KMS-11 (cell line): ENCODE measurements around the gene LHFPL6.
A peak's percentile ranks its signal among the peaks of the same experiment; 100 is the strongest.

Source experiments
- H2AFZ ChIP-seq: fragments of 200-600 bp; sonication (generic); 2 replicates; pipeline ENCODE4 v1.6.1; 2016; ENCODE audit warnings: antibody characterized with exemption, mixed run types, low read depth
- H3K27ac ChIP-seq: fragments of 200-600 bp; sonication (generic); 2 replicates; pipeline ENCODE4 v1.6.1; 2016; ENCODE audit warnings: mild to moderate bottlenecking, mixed run types
- H3K27me3 ChIP-seq: fragments of 200-600 bp; sonication (generic); 2 replicates; pipeline ENCODE4 v1.6.1; 2017; ENCODE audit warnings: mild to moderate bottlenecking, low read depth, mixed run types, moderate library complexity; ENCODE audit not compliant: insufficient read depth
- H3K36me3 ChIP-seq: fragments of 200-600 bp; sonication (generic); 2 replicates; pipeline ENCODE4 v1.6.1; 2017; ENCODE audit warnings: mild to moderate bottlenecking, mixed run types; ENCODE audit not compliant: insufficient read depth
- H3K4me1 ChIP-seq: fragments of 200-600 bp; sonication (generic); 2 replicates; pipeline ENCODE4 v1.6.1; 2016; ENCODE audit warnings: mild to moderate bottlenecking, low read depth, mixed run types; ENCODE audit not compliant: poor library complexity, severe bottlenecking
- H3K4me2 ChIP-seq: fragments of 200-600 bp; sonication (generic); 2 replicates; pipeline ENCODE4 v1.7.0; 2016; ENCODE audit warnings: mild to moderate bottlenecking, mixed run types
- H3K4me3 ChIP-seq: fragments of 200-600 bp; sonication (generic); IDR thresholded peaks from 2 replicates; pipeline ENCODE4 v1.6.1; 2017; ENCODE audit warnings: low read depth, low read length, mixed read lengths; ENCODE audit not compliant: insufficient read depth
- H3K79me2 ChIP-seq: fragments of 200-600 bp; sonication (generic); 2 replicates; pipeline ENCODE4 v1.6.1; 2016; ENCODE audit warnings: low read depth, mixed run types; ENCODE audit not compliant: insufficient read depth
- H3K9ac ChIP-seq: fragments of 200-600 bp; sonication (generic); 2 replicates; pipeline ENCODE4 v1.6.1; 2016; ENCODE audit warnings: mild to moderate bottlenecking, mixed run types
- H4K20me1 ChIP-seq: fragments of 200-600 bp; sonication (generic); 2 replicates; pipeline ENCODE4 v1.6.1; 2016; ENCODE audit warnings: mild to moderate bottlenecking, mixed run types; ENCODE audit not compliant: insufficient read depth
- TF ChIP-seq, protein P1 (sequence below): fragments of 200-600 bp; sonication (generic); conservative IDR thresholded peaks from 2 replicates; pipeline ENCODE4 v1.6.1; 2017; ENCODE audit warnings: low read depth, mild to moderate bottlenecking, antibody characterized with exemption, low read length, moderate library complexity, mixed read lengths

The LHFPL6 gene

DNA sequence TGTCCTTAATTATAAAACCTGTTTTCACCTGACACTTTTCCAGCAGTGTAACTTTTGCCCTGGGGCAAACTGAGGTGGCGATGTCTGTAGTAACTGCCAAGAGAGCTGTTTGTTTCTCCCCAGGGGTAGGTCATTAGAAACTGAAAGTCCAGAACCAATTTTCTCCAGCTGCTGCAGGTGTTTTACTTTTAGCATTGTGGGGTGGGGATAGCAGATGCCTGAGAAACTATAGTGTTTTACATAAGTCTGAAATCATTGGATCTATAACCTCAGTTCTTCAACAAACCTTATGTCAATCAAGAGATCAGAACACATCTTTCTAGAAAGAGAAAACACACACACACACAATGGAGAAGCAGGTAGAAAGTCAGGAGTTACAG, 92.7 kb downstream of the LHFPL6 start:
- no peaks in the 10 kb centered on the region for H3K36me3 ChIP-seq
- H3K9ac ChIP-seq = no peak overlapping the region
- no peak overlapping the region for H2AFZ ChIP-seq
- TF ChIP-seq, protein P1, sequence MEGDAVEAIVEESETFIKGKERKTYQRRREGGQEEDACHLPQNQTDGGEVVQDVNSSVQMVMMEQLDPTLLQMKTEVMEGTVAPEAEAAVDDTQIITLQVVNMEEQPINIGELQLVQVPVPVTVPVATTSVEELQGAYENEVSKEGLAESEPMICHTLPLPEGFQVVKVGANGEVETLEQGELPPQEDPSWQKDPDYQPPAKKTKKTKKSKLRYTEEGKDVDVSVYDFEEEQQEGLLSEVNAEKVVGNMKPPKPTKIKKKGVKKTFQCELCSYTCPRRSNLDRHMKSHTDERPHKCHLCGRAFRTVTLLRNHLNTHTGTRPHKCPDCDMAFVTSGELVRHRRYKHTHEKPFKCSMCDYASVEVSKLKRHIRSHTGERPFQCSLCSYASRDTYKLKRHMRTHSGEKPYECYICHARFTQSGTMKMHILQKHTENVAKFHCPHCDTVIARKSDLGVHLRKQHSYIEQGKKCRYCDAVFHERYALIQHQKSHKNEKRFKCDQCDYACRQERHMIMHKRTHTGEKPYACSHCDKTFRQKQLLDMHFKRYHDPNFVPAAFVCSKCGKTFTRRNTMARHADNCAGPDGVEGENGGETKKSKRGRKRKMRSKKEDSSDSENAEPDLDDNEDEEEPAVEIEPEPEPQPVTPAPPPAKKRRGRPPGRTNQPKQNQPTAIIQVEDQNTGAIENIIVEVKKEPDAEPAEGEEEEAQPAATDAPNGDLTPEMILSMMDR = no peak
- no peak overlapping the region for H3K27ac ChIP-seq
- H3K79me2 ChIP-seq = no peaks in the 10 kb centered on the region
- peak overlapping the region; percentile 31; the same call in 1 of the 2 replicates for H3K4me2 ChIP-seq
- peaks cover 16% of the 10 kb centered on the region for H3K4me1 ChIP-seq
- no peaks in the 10 kb centered on the region for H3K27me3 ChIP-seq
- H4K20me1 ChIP-seq = no peaks in the 10 kb centered on the region
- H3K4me3 ChIP-seq = no peak overlapping the region

DNA sequence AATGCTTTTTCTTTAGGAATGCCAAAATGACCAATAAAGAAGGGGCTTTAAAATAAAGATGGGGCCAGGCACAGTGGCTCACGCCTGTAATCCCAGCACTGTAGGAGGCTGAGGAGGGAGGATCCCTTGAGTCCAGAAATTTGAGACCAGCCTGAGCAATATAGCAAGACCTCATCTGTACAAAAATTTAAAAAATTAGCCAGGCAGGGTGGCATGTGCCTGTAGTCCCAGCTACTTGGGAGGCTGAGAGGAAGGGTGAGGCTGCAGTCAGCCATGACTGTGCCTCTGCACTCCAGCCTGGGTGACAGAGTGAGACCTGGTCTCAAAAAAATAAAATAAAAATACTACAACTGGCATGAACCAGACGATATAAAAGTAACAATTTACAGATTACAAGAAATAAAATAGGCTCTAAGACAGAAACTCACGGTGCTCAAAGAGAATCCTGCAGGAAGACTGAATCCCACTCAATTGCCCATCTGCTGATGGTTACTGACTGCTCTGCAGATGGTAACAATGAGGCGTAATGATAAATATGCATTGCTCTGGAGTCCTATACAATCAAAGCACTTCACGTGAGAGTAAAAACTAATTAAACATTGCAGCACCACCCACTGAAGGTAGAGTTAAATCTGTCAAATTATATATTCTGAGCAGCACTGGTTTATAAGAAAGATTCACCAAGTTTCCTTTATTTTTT, 93.2 kb downstream of the LHFPL6 start:
- Histone ChIP-seq H3K36me3 (no peaks in the 10 kb centered on the region), H4K20me1 (no peaks in the 10 kb centered on the region), H3K9ac (no peak overlapping the region), H2AFZ (no peak overlapping the region), H3K4me1 (peaks cover 16% of the 10 kb centered on the region), H3K27me3 (no peaks in the 10 kb centered on the region), H3K4me3 (no peak overlapping the region), H3K4me2 (peak overlapping the region; percentile 31), H3K79me2 (no peaks in the 10 kb centered on the region), H3K27ac (no peak overlapping the region)
- TF ChIP-seq, protein P1 = no peak

DNA sequence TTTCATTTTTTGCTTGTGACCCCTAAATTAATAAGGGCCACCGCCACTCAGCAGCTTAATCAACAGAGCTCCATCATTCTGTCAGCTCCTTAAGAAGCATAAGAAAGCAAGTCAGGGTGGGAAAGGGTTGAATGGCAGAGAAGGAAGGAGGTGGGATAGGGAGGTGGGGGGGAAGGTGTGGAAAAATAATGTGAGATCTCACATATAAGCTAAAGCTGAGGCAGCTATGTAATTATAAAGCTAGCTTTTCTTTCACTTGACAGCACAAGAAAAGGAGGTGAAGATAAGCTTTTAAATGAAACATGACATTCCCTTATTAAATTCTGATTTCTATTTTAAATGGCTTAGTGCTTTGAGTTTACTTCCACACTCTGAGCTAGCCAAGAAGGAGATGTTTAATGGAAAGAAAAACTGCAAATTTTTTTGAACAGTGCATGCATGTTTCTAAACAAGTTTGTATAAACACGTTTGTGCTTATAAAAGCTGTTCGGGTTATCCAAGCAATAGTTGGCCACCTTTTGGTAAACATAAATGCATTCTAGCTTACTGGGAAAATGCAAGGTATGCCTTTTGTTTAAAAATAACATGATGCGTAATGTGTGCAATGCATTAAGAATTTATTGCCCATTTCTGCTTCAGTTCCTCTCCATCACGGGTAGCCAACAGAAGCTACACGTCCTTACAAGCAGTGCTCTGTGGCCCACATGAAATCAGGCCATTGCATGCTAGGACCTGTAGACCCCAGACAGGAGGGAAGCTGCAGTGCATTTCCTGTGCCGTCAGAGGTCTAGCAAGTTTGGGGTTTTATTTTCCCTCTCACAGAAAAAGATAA, 96.2 kb downstream of the LHFPL6 start:
- Histone ChIP-seq H3K79me2 (no peaks in the 10 kb centered on the region), H4K20me1 (no peaks in the 10 kb centered on the region), H2AFZ (no peak overlapping the region), H3K36me3 (no peaks in the 10 kb centered on the region), H3K9ac (no peak overlapping the region), H3K4me1 (peaks cover 16% of the 10 kb centered on the region), H3K27me3 (no peaks in the 10 kb centered on the region), H3K27ac (no peak overlapping the region), H3K4me3 (no peak overlapping the region), H3K4me2 (no peak overlapping the region)
- TF ChIP-seq, protein P1 = no peak

DNA sequence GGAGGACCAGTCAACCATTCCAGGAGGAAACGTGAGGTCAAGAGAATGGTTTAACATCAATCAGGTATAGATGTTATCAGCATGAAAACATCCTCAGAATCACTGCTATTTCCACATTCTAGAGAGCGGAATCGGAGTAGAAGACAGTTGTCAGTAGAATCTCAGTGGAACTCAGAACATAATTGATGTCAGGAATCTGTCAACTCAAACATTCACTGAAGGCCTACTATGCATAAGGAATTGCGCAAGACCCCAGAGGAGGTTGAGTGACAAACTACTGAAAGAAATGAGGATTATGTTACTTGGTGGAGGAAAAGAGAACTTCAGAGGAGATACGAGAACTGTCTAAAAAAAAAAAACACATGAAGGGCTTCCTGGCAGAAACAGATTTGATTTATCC, 97.8 kb downstream of the LHFPL6 start:
- no peaks in the 10 kb centered on the region for H3K27me3 ChIP-seq
- no peaks in the 10 kb centered on the region for H3K79me2 ChIP-seq
- TF ChIP-seq, protein P1 = no peak
- no peak overlapping the region for H3K4me2 ChIP-seq
- no peak overlapping the region for H2AFZ ChIP-seq
- H3K4me3 ChIP-seq = no peak overlapping the region
- H3K27ac ChIP-seq = no peak overlapping the region
- H3K4me1 ChIP-seq = peaks cover 7% of the 10 kb centered on the region
- no peaks in the 10 kb centered on the region for H4K20me1 ChIP-seq
- H3K9ac ChIP-seq = no peak overlapping the region
- no peaks in the 10 kb centered on the region for H3K36me3 ChIP-seq
